ENCODE data around the gene TXNRD1. TPM values are rescaled to one million over a fixed set of nuclear protein-coding genes. Genes with fewer than 3 reads are reported as not detected.
A peak's percentile ranks its signal among the peaks of the same experiment; 100 is the strongest.

The TXNRD1 gene
- polyA plus RNA-seq, 1 donor: 32.7 TPM

GRCh38 chr12:104280111-104280510, 64.5 kb downstream of the TXNRD1 start:
- H3K27me3 ChIP-seq (ENCODE audit: control insufficient read depth, insufficient read depth, low read length): no peaks in the 10 kb centered on the region
- no peak overlapping the region for H3K27ac ChIP-seq (ENCODE audit: low read length)
- H3K36me3 ChIP-seq (ENCODE audit: control insufficient read depth, insufficient read depth, low read length): no peaks in the 10 kb centered on the region
- H3K9me3 ChIP-seq (ENCODE audit: control insufficient read depth, low read depth, low read length): no peaks in the 10 kb centered on the region
- whole genome bisulfite sequencing (ENCODE audit: insufficient coverage, low lambda C conversion rate): no CpG with 5 or more reads among the region's 1 CpG
- H3K4me1 ChIP-seq (ENCODE audit: control insufficient read depth, insufficient read depth, low read length): peaks cover 2% of the 10 kb centered on the region
- H3K4me3 ChIP-seq (ENCODE audit: low read length): no peak overlapping the region
- no peak for DNase-seq

- 93% methylated on average over 1 of the region's 4 CpGs for WGBS (ENCODE audit: insufficient coverage, low lambda C conversion rate)
- DNase-seq: no peak
- no peaks in the 10 kb centered on the region for H3K36me3 ChIP-seq (ENCODE audit: control insufficient read depth, insufficient read depth, low read length)
- H3K27ac ChIP-seq (ENCODE audit: low read length): no peak overlapping the region
- no peaks in the 10 kb centered on the region for H3K9me3 ChIP-seq (ENCODE audit: control insufficient read depth, low read depth, low read length)
- no peak overlapping the region for H3K4me3 ChIP-seq (ENCODE audit: low read length)
- no peaks in the 10 kb centered on the region for H3K27me3 ChIP-seq (ENCODE audit: control insufficient read depth, insufficient read depth, low read length)
- H3K4me1 ChIP-seq (ENCODE audit: control insufficient read depth, insufficient read depth, low read length): peaks cover 5% of the 10 kb centered on the region
Observed at GRCh38 chr12:104280717-104281458, 65.3 kb downstream of the TXNRD1 start.

GRCh38 chr12:104281636-104282035, 66.1 kb downstream of the TXNRD1 start:
- DNase-seq: no peak
- no CpG with 5 or more reads among the region's 5 CpGs for WGBS (ENCODE audit: insufficient coverage, low lambda C conversion rate)
- Histone ChIP-seq H3K27me3 (ENCODE audit: control insufficient read depth, insufficient read depth, low read length) (no peaks in the 10 kb centered on the region), H3K4me1 (ENCODE audit: control insufficient read depth, insufficient read depth, low read length) (peaks cover 12% of the 10 kb centered on the region), H3K27ac (ENCODE audit: low read length) (no peak overlapping the region), H3K36me3 (ENCODE audit: control insufficient read depth, insufficient read depth, low read length) (no peaks in the 10 kb centered on the region), H3K9me3 (ENCODE audit: control insufficient read depth, low read depth, low read length) (no peaks in the 10 kb centered on the region), H3K4me3 (ENCODE audit: low read length) (no peak overlapping the region)

- H3K4me1 ChIP-seq (ENCODE audit: control insufficient read depth, insufficient read depth, low read length): peaks cover 12% of the 10 kb centered on the region
- no peaks in the 10 kb centered on the region for H3K36me3 ChIP-seq (ENCODE audit: control insufficient read depth, insufficient read depth, low read length)
- no peaks in the 10 kb centered on the region for H3K9me3 ChIP-seq (ENCODE audit: control insufficient read depth, low read depth, low read length)
- H3K27me3 ChIP-seq (ENCODE audit: control insufficient read depth, insufficient read depth, low read length): no peaks in the 10 kb centered on the region
- H3K4me3 ChIP-seq (ENCODE audit: low read length): no peak overlapping the region
- DNase-seq: no peak
- no peak overlapping the region for H3K27ac ChIP-seq (ENCODE audit: low read length)
Observed at GRCh38 chr12:104282109-104282508, 66.5 kb downstream of the TXNRD1 start.

GRCh38 chr12:104285740-104286515, 70.3 kb downstream of the TXNRD1 start:
- no peak overlapping the region for H3K4me3 ChIP-seq (ENCODE audit: low read length)
- WGBS (ENCODE audit: insufficient coverage, low lambda C conversion rate): 50% methylated on average over 1 of the region's 3 CpGs

GRCh38 chr12:104286516-104287482, 71.2 kb downstream of the TXNRD1 start:
- peaks cover 10% of the 10 kb centered on the region for H3K4me1 ChIP-seq (ENCODE audit: control insufficient read depth, insufficient read depth, low read length)
- H3K36me3 ChIP-seq (ENCODE audit: control insufficient read depth, insufficient read depth, low read length): peaks cover 2% of the 10 kb centered on the region
- H3K9me3 ChIP-seq (ENCODE audit: control insufficient read depth, low read depth, low read length): no peaks in the 10 kb centered on the region
- H3K27me3 ChIP-seq (ENCODE audit: control insufficient read depth, insufficient read depth, low read length): no peaks in the 10 kb centered on the region
- peak overlapping the region; percentile 70 for H3K4me3 ChIP-seq (ENCODE audit: low read length)
- peak; percentile 94 to 97 for DNase-seq
- WGBS (ENCODE audit: insufficient coverage, low lambda C conversion rate): no CpG with 5 or more reads among the region's 40 CpGs
- H3K27ac ChIP-seq (ENCODE audit: low read length): peak overlapping the region; percentile 92

More at GRCh38 chr12:104285740-104286515, 70.3 kb downstream of the TXNRD1 start:
- Histone ChIP-seq H3K27ac (ENCODE audit: low read length) (peak overlapping the region; percentile 92), H3K36me3 (ENCODE audit: control insufficient read depth, insufficient read depth, low read length) (no peaks in the 10 kb centered on the region), H3K4me1 (ENCODE audit: control insufficient read depth, insufficient read depth, low read length) (peaks cover 10% of the 10 kb centered on the region), H3K9me3 (ENCODE audit: control insufficient read depth, low read depth, low read length) (no peaks in the 10 kb centered on the region), H3K27me3 (ENCODE audit: control insufficient read depth, insufficient read depth, low read length) (no peaks in the 10 kb centered on the region)
- DNase-seq: peak in 1 of 2 donors; percentile 34

- WGBS (ENCODE audit: insufficient coverage, low lambda C conversion rate): 0% methylated on average over 1 of the region's 41 CpGs
- H3K4me1 ChIP-seq (ENCODE audit: control insufficient read depth, insufficient read depth, low read length): peaks cover 10% of the 10 kb centered on the region
Observed at GRCh38 chr12:104288635-104289274, 73.2 kb downstream of the TXNRD1 start.

GRCh38 chr12:104290320-104290719, 74.7 kb downstream of the TXNRD1 start:
- Histone ChIP-seq H3K4me3 (ENCODE audit: low read length) (no peak overlapping the region), H3K36me3 (ENCODE audit: control insufficient read depth, insufficient read depth, low read length) (peaks cover 19% of the 10 kb centered on the region), H3K27me3 (ENCODE audit: control insufficient read depth, insufficient read depth, low read length) (no peaks in the 10 kb centered on the region), H3K27ac (ENCODE audit: low read length) (no peak overlapping the region), H3K9me3 (ENCODE audit: control insufficient read depth, low read depth, low read length) (no peaks in the 10 kb centered on the region), H3K4me1 (ENCODE audit: control insufficient read depth, insufficient read depth, low read length) (peaks cover 10% of the 10 kb centered on the region)
- no CpG with 5 or more reads among the region's 8 CpGs for WGBS (ENCODE audit: insufficient coverage, low lambda C conversion rate)
- DNase-seq: no peak

More at GRCh38 chr12:104288635-104289274, 73.2 kb downstream of the TXNRD1 start:
- H3K9me3 ChIP-seq (ENCODE audit: control insufficient read depth, low read depth, low read length): no peaks in the 10 kb centered on the region
- H3K36me3 ChIP-seq (ENCODE audit: control insufficient read depth, insufficient read depth, low read length): peaks cover 14% of the 10 kb centered on the region
- H3K27ac ChIP-seq (ENCODE audit: low read length): peak overlapping the region; percentile 92
- peak overlapping the region; percentile 70 for H3K4me3 ChIP-seq (ENCODE audit: low read length)
- peak; percentile 91 to 95 for DNase-seq
- H3K27me3 ChIP-seq (ENCODE audit: control insufficient read depth, insufficient read depth, low read length): no peaks in the 10 kb centered on the region

- DNase-seq: no peak
- no peaks in the 10 kb centered on the region for H3K27me3 ChIP-seq (ENCODE audit: control insufficient read depth, insufficient read depth, low read length)
- no peak overlapping the region for H3K4me3 ChIP-seq (ENCODE audit: low read length)
- no peaks in the 10 kb centered on the region for H3K9me3 ChIP-seq (ENCODE audit: control insufficient read depth, low read depth, low read length)
- WGBS (ENCODE audit: insufficient coverage, low lambda C conversion rate): 92% methylated on average over 3 of the region's 5 CpGs
- peaks cover 8% of the 10 kb centered on the region for H3K4me1 ChIP-seq (ENCODE audit: control insufficient read depth, insufficient read depth, low read length)
- H3K36me3 ChIP-seq (ENCODE audit: control insufficient read depth, insufficient read depth, low read length): peaks cover 23% of the 10 kb centered on the region
- H3K27ac ChIP-seq (ENCODE audit: low read length): no peak overlapping the region
Observed at GRCh38 chr12:104290855-104291254, 75.3 kb downstream of the TXNRD1 start.
